ENCODE measurements around the gene UCK1.

Gene UCK1

GRCh38 chr9:131502781-131503625 lies 28.1 kb downstream of the UCK1 start, which contains the start of gene POMT1:
POMT1 (plus strand) TSS chr9:131502918; CDS start chr9:131504219, 1,301 bp downstream.
- Histone ChIP-seq H3K27me3 (ENCODE audit: insufficient read depth, low read depth) (no peaks in the 10 kb centered on the region), H3K4me1 (ENCODE audit: low read depth, poor library complexity, severe bottlenecking) (peaks cover 60% of the 10 kb centered on the region), H2AFZ (ENCODE audit: low read depth) (peak within 1 kb of the TSS; percentile 75), H4K20me1 (ENCODE audit: insufficient read depth) (no peaks in the 10 kb centered on the region), H3K27ac (peak within 1 kb of the TSS; percentile 99), H3K4me2 (peak within 1 kb of the TSS; percentile 97), H3K36me3 (ENCODE audit: insufficient read depth) (no peaks in the 10 kb centered on the region; the same call in 1 of the 2 replicates), H3K79me2 (ENCODE audit: insufficient read depth, low read depth) (peaks cover 48% of the 10 kb centered on the region), H3K4me3 (IDR thresholded peaks at IDR 0.05; ENCODE audit: insufficient read depth, low read depth, low read length) (no peak within 1 kb of the TSS), H3K9ac (peak within 1 kb of the TSS; percentile 82)
- no peak for TF ChIP-seq CTCF (conservative IDR thresholded peaks at IDR 0.05; ENCODE audit: low read depth, low read length)

- no peaks in the 10 kb centered on the region for H4K20me1 ChIP-seq (ENCODE audit: insufficient read depth)
- peak overlapping the region; percentile 97 for H3K4me2 ChIP-seq
- H2AFZ ChIP-seq (ENCODE audit: low read depth): no peak overlapping the region
- peak overlapping the region; percentile 82 for H3K9ac ChIP-seq
- H3K79me2 ChIP-seq (ENCODE audit: insufficient read depth, low read depth): peaks cover 41% of the 10 kb centered on the region
- no peak overlapping the region for H3K4me3 ChIP-seq (IDR thresholded peaks at IDR 0.05; ENCODE audit: insufficient read depth, low read depth, low read length)
- H3K36me3 ChIP-seq (ENCODE audit: insufficient read depth): peaks cover 3% of the 10 kb centered on the region; the same call in 1 of the 2 replicates
- peaks cover 73% of the 10 kb centered on the region for H3K4me1 ChIP-seq (ENCODE audit: low read depth, poor library complexity, severe bottlenecking)
- no peaks in the 10 kb centered on the region for H3K27me3 ChIP-seq (ENCODE audit: insufficient read depth, low read depth)
- no peak for TF ChIP-seq CTCF (conservative IDR thresholded peaks at IDR 0.05; ENCODE audit: low read depth, low read length)
- peak overlapping the region; percentile 99 for H3K27ac ChIP-seq
Measured at GRCh38 chr9:131500939-131501541, 30.0 kb downstream of the UCK1 start.

- TF ChIP-seq CTCF (conservative IDR thresholded peaks at IDR 0.05; ENCODE audit: low read depth, low read length): no peak
- no peaks in the 10 kb centered on the region for H3K27me3 ChIP-seq (ENCODE audit: insufficient read depth, low read depth)
- H3K36me3 ChIP-seq (ENCODE audit: insufficient read depth): peaks cover 3% of the 10 kb centered on the region; the same call in 1 of the 2 replicates
- H3K4me1 ChIP-seq (ENCODE audit: low read depth, poor library complexity, severe bottlenecking): peaks cover 73% of the 10 kb centered on the region
- H3K79me2 ChIP-seq (ENCODE audit: insufficient read depth, low read depth): peaks cover 37% of the 10 kb centered on the region
- H3K9ac ChIP-seq: peak overlapping the region; percentile 82
- H3K4me2 ChIP-seq: peak overlapping the region; percentile 97
- no peaks in the 10 kb centered on the region for H4K20me1 ChIP-seq (ENCODE audit: insufficient read depth)
- peak overlapping the region; percentile 99 for H3K27ac ChIP-seq
- H2AFZ ChIP-seq (ENCODE audit: low read depth): no peak overlapping the region
- H3K4me3 ChIP-seq (IDR thresholded peaks at IDR 0.05; ENCODE audit: insufficient read depth, low read depth, low read length): no peak overlapping the region
Measured at GRCh38 chr9:131500377-131500776, 30.7 kb downstream of the UCK1 start.

- Histone ChIP-seq H3K79me2 (ENCODE audit: insufficient read depth, low read depth) (peaks cover 27% of the 10 kb centered on the region), H3K27ac (peak overlapping the region; percentile 99), H3K4me3 (IDR thresholded peaks at IDR 0.05; ENCODE audit: insufficient read depth, low read depth, low read length) (no peak overlapping the region), H3K9ac (peak overlapping the region; percentile 82; the same call in 1 of the 2 replicates), H3K36me3 (ENCODE audit: insufficient read depth) (peaks cover 3% of the 10 kb centered on the region; the same call in 1 of the 2 replicates), H3K4me2 (peak overlapping the region; percentile 97), H3K4me1 (ENCODE audit: low read depth, poor library complexity, severe bottlenecking) (peaks cover 62% of the 10 kb centered on the region), H3K27me3 (ENCODE audit: insufficient read depth, low read depth) (no peaks in the 10 kb centered on the region), H4K20me1 (ENCODE audit: insufficient read depth) (no peaks in the 10 kb centered on the region), H2AFZ (ENCODE audit: low read depth) (no peak overlapping the region)
- TF ChIP-seq CTCF (conservative IDR thresholded peaks at IDR 0.05; ENCODE audit: low read depth, low read length): no peak
Measured at GRCh38 chr9:131499254-131499767, 31.8 kb downstream of the UCK1 start.

Measured in KMS-11 (cell line).